ENCODE data around the gene CYP51A1. TPM values are rescaled to one million over a fixed set of nuclear protein-coding genes. Genes with fewer than 3 reads are reported as not detected.
"Not testable (repeated sequence)": the region's sequence is repeated elsewhere in the genome, so short reads cannot be mapped to it uniquely, and the experiment has no call there.

Gene CYP51A1
- total and polyA plus RNA-seq, 7 experiments from 2014 or later = 12.2 to 36.6 (median 15.3) TPM

DNA sequence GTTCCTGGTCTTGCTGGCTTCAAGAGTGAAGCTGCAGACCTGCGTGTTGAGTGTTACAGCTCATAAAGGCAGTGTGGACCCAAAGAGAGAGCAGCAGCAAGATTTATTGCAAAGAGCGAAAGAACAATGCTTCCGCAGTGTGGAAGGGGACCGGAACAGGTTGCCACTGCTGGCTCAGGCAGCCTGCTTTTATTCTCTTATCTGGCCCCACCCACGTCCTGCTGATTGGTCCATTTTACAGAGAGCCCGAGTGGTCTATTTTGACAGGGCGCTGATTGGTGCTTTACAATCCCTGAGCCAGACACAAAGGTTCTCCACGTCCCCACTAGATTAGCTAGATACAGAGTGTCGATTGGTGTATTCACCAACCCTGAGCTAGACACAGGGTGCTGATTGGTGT lies 8.5 kb upstream of the CYP51A1 start:
- peak overlapping the region in 2 of 10 donors; percentile 6 to 34 for H3K4me3 Mint-ChIP-seq
- H3K27ac Mint-ChIP-seq; H3K36me3 Mint-ChIP-seq; H3K27me3 ChIP-seq (ENCODE audit: control insufficient read depth in 2 of 2, insufficient read depth in 2 of 2, low read length in 2 of 2); ATAC-seq; H3K4me1 Mint-ChIP-seq; H3K27ac ChIP-seq (ENCODE audit: low read depth, low read length); DNase-seq; H3K9me3 Mint-ChIP-seq; H3K27me3 Mint-ChIP-seq; H3K4me1 ChIP-seq (ENCODE audit: control insufficient read depth in 2 of 2, insufficient read depth in 2 of 2, low read length in 2 of 2); H3K36me3 ChIP-seq (ENCODE audit: control insufficient read depth in 2 of 3, insufficient read depth in 3 of 3, low read length in 3 of 3); H3K4me3 ChIP-seq (ENCODE audit: low read length); CTCF ChIA-PET; intact Hi-C loops (cut with micrococcal nuclease); H3K9me3 ChIP-seq (ENCODE audit: control insufficient read depth in 2 of 3, low read length in 3 of 3): not testable (repeated sequence)
- POLR2A ChIA-PET = interaction anchor here (0.6 kb wide), 1 partner anchor 210 kb away, joined by 3 read pairs; no protein-coding TSS in a partner anchor

GRCh38 chr7:92141161-92141560 lies 6.9 kb upstream of the CYP51A1 start:
- no peaks in the 10 kb centered on the region for H3K4me1 ChIP-seq (ENCODE audit: control insufficient read depth in 2 of 2, insufficient read depth in 2 of 2, low read length in 2 of 2)

GRCh38 chr7:92137557-92137956 lies 3.3 kb upstream of the CYP51A1 start:
- no peaks in the 10 kb centered on the region for H3K27me3 ChIP-seq (ENCODE audit: control insufficient read depth in 2 of 2, insufficient read depth in 2 of 2, low read length in 2 of 2)
- peaks cover 4 to 10% of the 10 kb centered on the region in 2 donors for H3K4me1 ChIP-seq (ENCODE audit: control insufficient read depth in 2 of 2, insufficient read depth in 2 of 2, low read length in 2 of 2)
- Mint-ChIP-seq H3K4me1 (peaks cover 8 to 32% (median 24%) of the 10 kb centered on the region in 7 donors), H3K27ac (peak overlapping the region in 1 of 9 donors; percentile 33), H3K27me3 (peaks cover 0 to 7% (median 0%) of the 10 kb centered on the region in 5 donors), H3K4me3 (no peak overlapping the region), H3K36me3 (peaks cover 0 to 3% (median 0%) of the 10 kb centered on the region in 5 donors), H3K9me3 (peaks cover 0 to 5% (median 0%) of the 10 kb centered on the region in 11 donors)
- CTCF ChIA-PET = no interaction called here
- DNase-seq (no peak), ATAC-seq (no peak)
- peaks cover 0 to 7% (median 0%) of the 10 kb centered on the region in 3 experiments for H3K36me3 ChIP-seq (ENCODE audit: control insufficient read depth in 2 of 3, insufficient read depth in 3 of 3, low read length in 3 of 3)
- intact Hi-C loops (cut with micrococcal nuclease) = loop anchor here (10.0 kb wide), 2 partner anchors 697 to 1867 kb away; partner anchors contain the start of genes BET1 (in 1 of the 2) and CDK6 (in 1 of the 2)
- no peaks in the 10 kb centered on the region for H3K9me3 ChIP-seq (ENCODE audit: control insufficient read depth in 2 of 3, low read length in 3 of 3)
- POLR2A ChIA-PET = interaction anchor here (0.6 kb wide), 1 partner anchor 196 kb away, joined by 4 read pairs; no protein-coding TSS in a partner anchor
- H3K27ac ChIP-seq (ENCODE audit: low read depth, low read length) = no peak overlapping the region
- H3K4me3 ChIP-seq (ENCODE audit: low read length) = no peak overlapping the region

More at GRCh38 chr7:92141161-92141560, 6.9 kb upstream of the CYP51A1 start:
- intact Hi-C loops (cut with micrococcal nuclease) = no loop called here
- ChIA-PET CTCF (no interaction called here), POLR2A (interaction anchor here (1.4 kb wide), 1 partner anchor 15 kb away, joined by 3 read pairs; no protein-coding TSS in a partner anchor)
- H3K27me3 Mint-ChIP-seq = peaks cover 0 to 4% (median 0%) of the 10 kb centered on the region in 5 donors
- peaks cover 0 to 3% (median 0%) of the 10 kb centered on the region in 5 donors for H3K36me3 Mint-ChIP-seq
- Histone ChIP-seq H3K9me3 (ENCODE audit: control insufficient read depth in 2 of 3, low read length in 3 of 3) (no peaks in the 10 kb centered on the region), H3K4me3 (ENCODE audit: low read length) (no peak overlapping the region), H3K27ac (ENCODE audit: low read depth, low read length) (no peak overlapping the region), H3K27me3 (ENCODE audit: control insufficient read depth in 2 of 2, insufficient read depth in 2 of 2, low read length in 2 of 2) (no peaks in the 10 kb centered on the region), H3K36me3 (ENCODE audit: control insufficient read depth in 2 of 3, insufficient read depth in 3 of 3, low read length in 3 of 3) (no peaks in the 10 kb centered on the region)
- DNase-seq (no peak), ATAC-seq (no peak)
- no peaks in the 10 kb centered on the region for H3K9me3 Mint-ChIP-seq
- peaks cover 0 to 2% (median 0%) of the 10 kb centered on the region in 7 donors for H3K4me1 Mint-ChIP-seq
- H3K4me3 Mint-ChIP-seq = no peak overlapping the region
- H3K27ac Mint-ChIP-seq = no peak overlapping the region

GRCh38 chr7:92135052-92135889 lies 994 bp upstream of the CYP51A1 start:
- peaks cover 0 to 2% (median 0%) of the 10 kb centered on the region in 5 donors for H3K27me3 Mint-ChIP-seq
- H3K36me3 ChIP-seq (ENCODE audit: control insufficient read depth in 2 of 3, insufficient read depth in 3 of 3, low read length in 3 of 3) = peaks cover 0 to 7% (median 0%) of the 10 kb centered on the region in 3 experiments
- ChIA-PET CTCF (no interaction called here), POLR2A (interaction anchor here (1.0 to 2.5 kb wide), 3 partner anchors 194 to 393 kb away, joined by 4 to 9 read pairs (median 7); partner anchors contain the start of genes AKAP9, GATAD1, PEX1 and RBM48)
- peak in 1 of 9 donors; percentile 27 for DNase-seq
- H3K4me1 ChIP-seq (ENCODE audit: control insufficient read depth in 2 of 2, insufficient read depth in 2 of 2, low read length in 2 of 2) = peaks cover 4 to 12% of the 10 kb centered on the region in 2 donors
- H3K4me3 Mint-ChIP-seq = peak overlapping the region; percentile 95 to 100 (median 98)
- peaks cover 12 to 45% (median 40%) of the 10 kb centered on the region in 7 donors for H3K4me1 Mint-ChIP-seq
- peak overlapping the region; percentile 92 for H3K4me3 ChIP-seq (ENCODE audit: low read length)
- H3K27me3 ChIP-seq (ENCODE audit: control insufficient read depth in 2 of 2, insufficient read depth in 2 of 2, low read length in 2 of 2) = no peaks in the 10 kb centered on the region
- H3K9me3 Mint-ChIP-seq = peaks cover 0 to 5% (median 0%) of the 10 kb centered on the region in 11 donors
- H3K9me3 ChIP-seq (ENCODE audit: control insufficient read depth in 2 of 3, low read length in 3 of 3) = no peaks in the 10 kb centered on the region
- intact Hi-C loops (cut with micrococcal nuclease) = loop anchor here (2.0 to 10.0 kb wide), 6 partner anchors 254 to 1870 kb away; partner anchors contain the start of genes BET1 (in 1 of the 2), CDK6 (in 1 of the 2), FZD1 (in 1 of the 2) and MTERF1 (in 1 of the 2)
- peaks cover 0 to 10% (median 0%) of the 10 kb centered on the region in 5 donors for H3K36me3 Mint-ChIP-seq
- no peak for ATAC-seq
- H3K27ac ChIP-seq (ENCODE audit: low read depth, low read length) = peak overlapping the region; percentile 94
- peak overlapping the region; percentile 89 to 100 (median 99) for H3K27ac Mint-ChIP-seq

DNA sequence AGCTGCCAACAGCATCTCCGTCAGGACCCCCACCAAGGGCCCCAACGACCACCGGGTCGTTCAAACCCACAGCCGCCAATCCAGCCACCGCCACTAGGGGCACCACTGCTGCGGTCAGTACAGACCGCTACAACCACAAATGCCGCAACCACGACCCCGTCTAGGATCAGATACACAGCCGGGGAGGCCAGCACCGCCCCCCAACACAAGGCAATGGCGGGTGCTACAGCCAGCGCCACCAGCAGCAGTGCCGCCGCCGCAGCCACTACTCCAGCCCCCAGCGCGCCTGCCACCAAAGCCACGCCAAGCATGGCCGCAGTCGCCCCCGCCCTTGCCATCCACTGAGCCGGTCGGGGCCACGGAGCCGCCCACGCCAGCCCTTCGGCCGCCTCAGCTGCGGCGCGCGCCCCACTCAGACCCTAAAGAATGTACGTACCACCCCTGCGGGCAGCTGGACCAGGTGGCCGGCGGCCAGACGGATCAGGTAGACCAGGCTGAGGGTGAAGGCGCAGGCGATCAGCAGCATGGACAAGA lies 473 bp downstream of the CYP51A1 start:
- peak overlapping the region; percentile 89 to 100 (median 99) for H3K27ac Mint-ChIP-seq
- H3K4me1 Mint-ChIP-seq = peaks cover 12 to 49% (median 40%) of the 10 kb centered on the region in 7 donors
- H3K36me3 Mint-ChIP-seq = peaks cover 0 to 10% (median 5%) of the 10 kb centered on the region in 5 donors
- Histone ChIP-seq H3K4me3 (ENCODE audit: low read length) (peak overlapping the region; percentile 92), H3K4me1 (ENCODE audit: control insufficient read depth in 2 of 2, insufficient read depth in 2 of 2, low read length in 2 of 2) (peaks cover 4 to 12% of the 10 kb centered on the region in 2 donors), H3K27ac (ENCODE audit: low read depth, low read length) (peak overlapping the region; percentile 94), H3K27me3 (ENCODE audit: control insufficient read depth in 2 of 2, insufficient read depth in 2 of 2, low read length in 2 of 2) (no peaks in the 10 kb centered on the region), H3K9me3 (ENCODE audit: control insufficient read depth in 2 of 3, low read length in 3 of 3) (no peaks in the 10 kb centered on the region), H3K36me3 (ENCODE audit: control insufficient read depth in 2 of 3, insufficient read depth in 3 of 3, low read length in 3 of 3) (peaks cover 0 to 7% (median 0%) of the 10 kb centered on the region in 3 experiments)
- peaks cover 0 to 2% (median 0%) of the 10 kb centered on the region in 5 donors for H3K27me3 Mint-ChIP-seq
- H3K9me3 Mint-ChIP-seq = peaks cover 0 to 5% (median 0%) of the 10 kb centered on the region in 11 donors
- CTCF ChIA-PET = interaction anchor here (0.7 kb wide), 1 partner anchor 36 kb away, joined by 3 read pairs; no protein-coding TSS in a partner anchor
- intact Hi-C loops (cut with micrococcal nuclease) = loop anchor here (1.0 to 10.0 kb wide), 18 partner anchors 45 to 1871 kb away; partner anchors contain the start of genes AKAP9 (in 2 of the 2), GATAD1 (in 2 of the 2), LRRD1 (in 2 of the 2) and MTERF1 (in 2 of the 2)
- POLR2A ChIA-PET = interaction anchor here (0.9 to 2.5 kb wide), 5 partner anchors 8 to 395 kb away, joined by 3 to 9 read pairs (median 6); partner anchors contain the start of genes AKAP9, ANKIB1, GATAD1 and KRIT1
- ATAC-seq (peak; percentile 39), DNase-seq (peak in 8 of 9 donors; percentile 26 to 74 (median 52))
- H3K4me3 Mint-ChIP-seq = peak overlapping the region; percentile 95 to 100 (median 98)
